Measurements from ENCODE around the gene MPP3. TPM values are rescaled to one million over a fixed set of nuclear protein-coding genes. Genes with fewer than 3 reads are reported as not detected.

The MPP3 gene
- total RNA-seq, 1 experiment from 2014 or later: 6.9 TPM

- H2AFZ ChIP-seq (ENCODE audit: low read length): no peak overlapping the region
- no peak overlapping the region for H4K8ac ChIP-seq (replicated peaks; ENCODE audit: insufficient read length, low read depth, low read length)
- no peak overlapping the region for H2BK15ac ChIP-seq (ENCODE audit: low read depth, low read length)
- Mint-ChIP-seq H3K9me3 (peaks cover 4 to 7% of the 10 kb centered on the region in 2 experiments; a peak in 4 of 5 replicates), H3K27ac (peak overlapping the region in 2 of 3 experiments; percentile 13 to 23; a peak in 3 of 7 replicates), H3K27me3 (ENCODE audit: low read depth) (no peaks in the 10 kb centered on the region; the same call in 1 of the 2 replicates), H3K4me3 (no peak overlapping the region; a peak in 1 of 5 replicates), H3K36me3 (ENCODE audit: insufficient read depth in 1 of 3, low read depth in 3 of 3) (peaks cover 0 to 9% (median 4%) of the 10 kb centered on the region in 3 experiments; a peak in 6 of 7 replicates), H3K4me1 (peaks cover 33% of the 10 kb centered on the region in 2 experiments)
- H3K79me2 ChIP-seq (ENCODE audit: insufficient read depth, low read length): no peaks in the 10 kb centered on the region
- H4K5ac ChIP-seq (ENCODE audit: insufficient read length, low read depth, low read length): no peak overlapping the region
- no peak for TF ChIP-seq CTCF (conservative IDR thresholded peaks at IDR 0.05)
- no peak overlapping the region for H2BK120ac ChIP-seq (ENCODE audit: low read depth, low read length, poor library complexity, severe bottlenecking)
- no peak overlapping the region for H2BK20ac ChIP-seq (ENCODE audit: low read depth, low read length, poor library complexity, severe bottlenecking)
- peak; percentile 75 for DNase-seq
- H4K91ac ChIP-seq (ENCODE audit: insufficient read length, low read depth, low read length): no peak overlapping the region
- H3K4ac ChIP-seq (ENCODE audit: low read depth, low read length): no peak overlapping the region
- no peak overlapping the region for H3K14ac ChIP-seq (ENCODE audit: insufficient read depth, low read length)
- H2BK12ac ChIP-seq (ENCODE audit: insufficient read length, low read depth, low read length): no peak overlapping the region
- H3K23me2 ChIP-seq (ENCODE audit: insufficient read length, low read depth, low read length, poor library complexity, severe bottlenecking): no peaks in the 10 kb centered on the region
- no peak overlapping the region for H3K23ac ChIP-seq (ENCODE audit: insufficient read length, low read depth, low read length)
- peaks cover 13% of the 10 kb centered on the region; the same call in 1 of the 2 replicates for H3K4me1 ChIP-seq (ENCODE audit: insufficient read depth, low read length)
- H4K20me1 ChIP-seq (ENCODE audit: control insufficient read depth, insufficient read depth, insufficient read length): no peaks in the 10 kb centered on the region
- no peaks in the 10 kb centered on the region for H3K27me3 ChIP-seq (ENCODE audit: insufficient read depth, low read length)
- H3K9me3 ChIP-seq (ENCODE audit: control insufficient read depth, low read depth, low read length): no peaks in the 10 kb centered on the region
- H3K18ac ChIP-seq (ENCODE audit: insufficient read length, low read depth, low read length): no peak overlapping the region
- H3K9ac ChIP-seq (ENCODE audit: extremely low read depth, insufficient read length, low read length): no peak overlapping the region
- no peak overlapping the region for H2AK5ac ChIP-seq (ENCODE audit: insufficient read length, low read length)
- WGBS (ENCODE audit: extremely low coverage, insufficient read length, low lambda C conversion rate): no CpG with 5 or more reads among the region's 4 CpGs
- H3T11ph ChIP-seq (ENCODE audit: low read length): no peak overlapping the region
- no peak overlapping the region for H3K56ac ChIP-seq (ENCODE audit: insufficient read length, low read depth, low read length)
- no peak overlapping the region for H3K27ac ChIP-seq (ENCODE audit: insufficient read length, low read depth, low read length)
- peak overlapping the region; percentile 6 for H3K4me2 ChIP-seq (ENCODE audit: insufficient read depth, insufficient read length, low read length)
- no peak overlapping the region for H2BK5ac ChIP-seq (ENCODE audit: insufficient read length, low read length)
- no peaks in the 10 kb centered on the region for H3K79me1 ChIP-seq (ENCODE audit: insufficient read depth, low read depth, low read length, poor library complexity, severe bottlenecking)
These were observed 29.2 kb downstream of the MPP3 start for GRCh38 chr17:43803758-43804157.

All from H9 (cell line).